ENCODE results near the gene RABGAP1.

Gene RABGAP1

DNA sequence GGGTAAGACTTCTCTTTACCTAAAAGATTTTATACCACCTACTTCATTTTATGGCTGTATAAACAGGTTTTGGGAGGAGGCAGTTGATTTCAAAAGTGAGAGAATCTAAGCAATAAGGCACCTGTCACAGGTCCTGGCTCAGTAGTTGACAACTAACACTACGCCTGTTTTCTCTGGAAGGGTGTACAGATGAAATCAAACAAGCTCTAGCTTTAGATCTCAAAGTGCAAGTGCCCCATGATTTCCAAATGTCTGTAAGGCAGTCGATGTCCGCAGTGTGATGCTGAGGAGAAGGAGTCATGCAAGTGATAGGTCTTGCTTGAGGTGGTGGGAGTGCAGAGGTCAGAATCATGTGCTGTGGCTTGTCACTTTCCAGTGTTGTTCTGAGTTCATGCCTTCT, 158.7 kb downstream of the RABGAP1 start:
- in situ Hi-C loops (cut with MboI; ENCODE audit: low pct_unique_long_range_greater_than_20kb, low sequenced_read_pairs, unreplicated experiment): no loop called here
- no peak for DNase-seq (ENCODE audit: low spot score)
- TF ChIP-seq, protein P1, sequence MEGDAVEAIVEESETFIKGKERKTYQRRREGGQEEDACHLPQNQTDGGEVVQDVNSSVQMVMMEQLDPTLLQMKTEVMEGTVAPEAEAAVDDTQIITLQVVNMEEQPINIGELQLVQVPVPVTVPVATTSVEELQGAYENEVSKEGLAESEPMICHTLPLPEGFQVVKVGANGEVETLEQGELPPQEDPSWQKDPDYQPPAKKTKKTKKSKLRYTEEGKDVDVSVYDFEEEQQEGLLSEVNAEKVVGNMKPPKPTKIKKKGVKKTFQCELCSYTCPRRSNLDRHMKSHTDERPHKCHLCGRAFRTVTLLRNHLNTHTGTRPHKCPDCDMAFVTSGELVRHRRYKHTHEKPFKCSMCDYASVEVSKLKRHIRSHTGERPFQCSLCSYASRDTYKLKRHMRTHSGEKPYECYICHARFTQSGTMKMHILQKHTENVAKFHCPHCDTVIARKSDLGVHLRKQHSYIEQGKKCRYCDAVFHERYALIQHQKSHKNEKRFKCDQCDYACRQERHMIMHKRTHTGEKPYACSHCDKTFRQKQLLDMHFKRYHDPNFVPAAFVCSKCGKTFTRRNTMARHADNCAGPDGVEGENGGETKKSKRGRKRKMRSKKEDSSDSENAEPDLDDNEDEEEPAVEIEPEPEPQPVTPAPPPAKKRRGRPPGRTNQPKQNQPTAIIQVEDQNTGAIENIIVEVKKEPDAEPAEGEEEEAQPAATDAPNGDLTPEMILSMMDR (IDR thresholded peaks at IDR 0.05; ENCODE audit: extremely low read depth, insufficient read depth, missing control alignments): no peak

DNA sequence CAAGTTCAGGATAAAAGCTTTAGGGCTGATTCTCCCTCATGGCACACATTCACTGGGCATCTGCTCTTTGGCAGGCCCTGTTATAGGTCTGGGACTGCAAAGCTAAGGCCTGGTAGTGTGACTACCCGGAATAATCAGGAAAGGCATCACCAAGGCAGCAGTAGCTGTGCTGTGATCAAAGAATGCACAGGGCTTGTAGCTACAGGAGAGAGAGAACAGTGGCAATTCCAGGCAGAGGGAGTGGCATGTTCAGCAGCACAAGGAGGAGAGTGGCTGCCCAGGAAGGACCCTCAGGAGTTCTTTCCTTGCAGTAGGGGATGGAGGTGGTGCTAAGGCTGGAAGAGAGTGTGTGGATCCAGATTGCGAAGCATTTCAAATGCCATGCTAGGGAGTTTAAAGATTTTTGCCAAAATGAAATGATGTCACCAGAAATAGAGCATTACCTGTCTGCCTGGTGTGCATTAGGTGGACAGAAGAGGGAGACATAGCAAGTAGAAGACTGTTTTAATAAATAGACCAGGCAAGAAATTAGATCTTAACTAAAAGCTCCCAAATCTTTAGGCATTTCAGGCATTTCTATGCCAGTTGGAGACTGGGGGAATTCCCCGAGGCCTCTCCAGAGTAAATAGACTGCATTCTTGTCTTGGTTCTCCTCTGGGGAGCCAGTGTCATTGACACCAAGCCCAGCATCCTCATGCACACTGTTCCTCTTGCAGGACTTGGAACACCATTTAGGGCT, 161.7 kb downstream of the RABGAP1 start:
- no peak for DNase-seq (ENCODE audit: low spot score)
- in situ Hi-C loops (cut with MboI; ENCODE audit: low pct_unique_long_range_greater_than_20kb, low sequenced_read_pairs, unreplicated experiment): no loop called here
- TF ChIP-seq, protein P1 (IDR thresholded peaks at IDR 0.05; ENCODE audit: extremely low read depth, insufficient read depth, missing control alignments): peak; percentile 43

DNA sequence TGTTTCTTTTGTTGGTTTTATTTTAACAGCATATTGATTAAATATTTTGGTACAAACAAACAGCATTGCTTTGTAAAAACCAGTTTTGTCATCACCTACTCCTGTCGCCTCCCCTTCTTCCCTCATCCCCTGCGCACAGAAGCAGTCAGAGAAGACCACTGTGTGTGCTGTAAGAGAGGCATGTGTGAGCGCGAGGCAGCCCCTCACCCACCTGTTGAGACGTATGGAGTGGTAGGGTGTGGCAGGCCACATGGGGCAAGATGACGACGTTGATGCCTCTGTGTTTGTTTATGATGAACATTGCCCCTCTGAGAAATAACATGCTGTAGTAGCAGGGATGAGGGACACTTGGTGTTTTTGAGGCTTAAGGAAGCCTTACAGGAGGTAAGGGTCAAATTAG, 164.0 kb downstream of the RABGAP1 start:
- DNase-seq (ENCODE audit: low spot score): no peak
- TF ChIP-seq, protein P1 (IDR thresholded peaks at IDR 0.05; ENCODE audit: extremely low read depth, insufficient read depth, missing control alignments): no peak
- in situ Hi-C loops (cut with MboI; ENCODE audit: low pct_unique_long_range_greater_than_20kb, low sequenced_read_pairs, unreplicated experiment): no loop called here

DNA sequence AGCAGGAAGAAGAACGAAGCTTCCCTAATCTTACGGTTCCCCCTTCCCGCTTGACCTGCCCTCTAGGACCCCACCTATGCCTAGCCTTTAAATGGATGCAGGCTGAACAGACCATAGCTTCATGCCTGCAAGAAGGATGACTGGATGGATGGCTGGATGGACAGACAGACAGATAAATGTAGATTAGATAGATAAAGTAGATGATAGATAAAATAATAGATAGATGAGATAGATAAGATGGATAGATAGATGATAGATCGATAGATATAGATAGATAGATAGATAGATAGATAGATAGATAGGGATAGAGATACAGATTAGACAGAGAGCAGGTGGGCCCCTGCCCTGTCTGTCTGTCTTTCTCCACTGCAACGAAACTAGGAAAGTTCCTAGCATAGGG, 164.7 kb downstream of the RABGAP1 start:
- in situ Hi-C loops (cut with MboI; ENCODE audit: low pct_unique_long_range_greater_than_20kb, low sequenced_read_pairs, unreplicated experiment): no loop called here
- TF ChIP-seq, protein P1 (IDR thresholded peaks at IDR 0.05; ENCODE audit: extremely low read depth, insufficient read depth, missing control alignments): no peak
- no peak for DNase-seq (ENCODE audit: low spot score)

DNA sequence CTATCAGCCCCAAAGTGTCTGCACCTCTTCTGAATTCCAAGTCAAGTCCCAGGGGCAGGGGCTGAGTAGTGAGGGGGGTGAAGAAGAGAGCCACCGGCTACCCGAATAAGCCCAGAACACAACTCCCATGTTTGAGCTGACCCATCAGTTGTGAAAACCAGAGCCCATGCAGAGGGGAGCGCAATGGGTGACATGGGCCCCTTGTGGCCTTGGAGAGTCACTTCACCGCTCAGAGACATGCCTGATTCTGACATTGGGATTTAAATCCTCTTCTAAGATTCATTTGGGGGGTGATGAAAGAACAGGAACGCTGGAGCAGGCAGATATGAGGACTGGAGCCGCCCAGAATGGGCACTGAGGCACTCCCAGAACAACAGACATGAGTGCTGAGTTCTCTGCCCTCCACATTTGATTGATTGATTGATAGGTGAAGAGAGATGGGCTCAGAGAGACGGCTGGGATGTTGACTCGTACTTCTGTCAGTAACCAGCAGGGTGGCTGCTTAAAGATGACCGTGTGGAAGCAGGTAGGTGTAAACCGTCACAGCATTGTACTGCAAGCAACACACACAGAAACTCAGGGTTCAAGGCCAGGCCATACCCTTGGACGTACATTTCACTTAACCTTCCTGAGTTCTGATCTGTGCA, 166.9 kb downstream of the RABGAP1 start:
- TF ChIP-seq, protein P1 (IDR thresholded peaks at IDR 0.05; ENCODE audit: extremely low read depth, insufficient read depth, missing control alignments): no peak
- in situ Hi-C loops (cut with MboI; ENCODE audit: low pct_unique_long_range_greater_than_20kb, low sequenced_read_pairs, unreplicated experiment): no loop called here
- DNase-seq (ENCODE audit: low spot score): no peak

DNA sequence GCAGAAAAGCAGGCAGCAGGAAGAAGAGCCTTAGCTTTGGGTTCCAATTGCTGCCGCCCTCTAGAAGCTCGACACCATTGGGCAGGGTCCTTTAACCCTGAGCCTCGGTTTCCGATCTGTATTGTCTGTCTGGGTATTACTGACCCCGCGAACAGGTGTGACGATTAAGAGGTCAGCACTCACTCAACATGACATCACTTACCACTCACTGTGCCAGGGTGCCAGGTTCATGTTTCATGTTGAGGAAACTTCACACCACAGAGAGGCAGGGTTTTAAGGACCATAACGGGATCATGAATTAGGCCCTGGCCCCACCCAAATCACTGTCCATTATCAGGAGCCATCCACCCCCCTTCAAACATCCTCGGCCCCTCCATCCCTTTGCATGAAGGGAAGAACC, 168.2 kb downstream of the RABGAP1 start:
- TF ChIP-seq, protein P1 (IDR thresholded peaks at IDR 0.05; ENCODE audit: extremely low read depth, insufficient read depth, missing control alignments): no peak
- in situ Hi-C loops (cut with MboI; ENCODE audit: low pct_unique_long_range_greater_than_20kb, low sequenced_read_pairs, unreplicated experiment): no loop called here
- DNase-seq (ENCODE audit: low spot score): no peak

All from GM13977 (cell line).